Astrocyte (in vitro differentiated cells and primary cell): ENCODE data around the gene TM7SF3.

ENCODE experiments used
- EZH2 ChIP-seq: IDR thresholded peaks from 2 replicates; pipeline ENCODE4 v1.6.1; 2012; ENCODE audit warnings: mild to moderate bottlenecking, low read length, inconsistent platforms; ENCODE audit not compliant: insufficient read depth
- TF ChIP-seq, protein P1 (sequence below): IDR thresholded peaks from 2 replicates; pipeline ENCODE4 v1.5.1; 2011; ENCODE audit warnings: low read depth, mild to moderate bottlenecking, inconsistent platforms, low read length, moderate library complexity; ENCODE audit not compliant: insufficient read depth

DNA sequence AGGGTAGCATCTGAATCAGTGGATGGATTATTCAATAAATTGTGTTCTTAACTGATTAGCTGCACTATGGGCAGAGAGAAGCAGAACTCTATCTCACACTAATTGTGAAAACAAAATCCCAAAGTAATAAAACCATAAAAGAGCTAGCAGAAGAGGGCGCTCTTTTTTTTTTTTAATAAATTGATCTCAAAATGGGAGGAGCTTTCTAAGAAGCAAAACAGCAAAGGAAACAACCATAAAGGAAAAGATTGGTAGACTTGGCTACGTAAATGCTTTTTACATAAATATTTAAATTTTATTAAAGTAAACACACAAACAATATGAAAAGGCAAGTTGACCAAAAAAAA lies 1.5 kb upstream of the TM7SF3 start:
- TF ChIP-seq, protein P1, sequence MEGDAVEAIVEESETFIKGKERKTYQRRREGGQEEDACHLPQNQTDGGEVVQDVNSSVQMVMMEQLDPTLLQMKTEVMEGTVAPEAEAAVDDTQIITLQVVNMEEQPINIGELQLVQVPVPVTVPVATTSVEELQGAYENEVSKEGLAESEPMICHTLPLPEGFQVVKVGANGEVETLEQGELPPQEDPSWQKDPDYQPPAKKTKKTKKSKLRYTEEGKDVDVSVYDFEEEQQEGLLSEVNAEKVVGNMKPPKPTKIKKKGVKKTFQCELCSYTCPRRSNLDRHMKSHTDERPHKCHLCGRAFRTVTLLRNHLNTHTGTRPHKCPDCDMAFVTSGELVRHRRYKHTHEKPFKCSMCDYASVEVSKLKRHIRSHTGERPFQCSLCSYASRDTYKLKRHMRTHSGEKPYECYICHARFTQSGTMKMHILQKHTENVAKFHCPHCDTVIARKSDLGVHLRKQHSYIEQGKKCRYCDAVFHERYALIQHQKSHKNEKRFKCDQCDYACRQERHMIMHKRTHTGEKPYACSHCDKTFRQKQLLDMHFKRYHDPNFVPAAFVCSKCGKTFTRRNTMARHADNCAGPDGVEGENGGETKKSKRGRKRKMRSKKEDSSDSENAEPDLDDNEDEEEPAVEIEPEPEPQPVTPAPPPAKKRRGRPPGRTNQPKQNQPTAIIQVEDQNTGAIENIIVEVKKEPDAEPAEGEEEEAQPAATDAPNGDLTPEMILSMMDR = peak; percentile 57
- no peak for TF ChIP-seq EZH2
